ENCODE data around the gene DACT3. TPM values are rescaled to one million over a fixed set of nuclear protein-coding genes. Genes with fewer than 3 reads are reported as not detected.
A peak's percentile ranks its signal among the peaks of the same experiment; 100 is the strongest.

Gene DACT3
- total and polyA plus RNA-seq, 2 of the 4 experiments (the other 2 are of a cell fraction), result 1.6 to 4.9 TPM

- intact Hi-C loops (cut with micrococcal nuclease), result loop anchor here (10.0 kb wide), 1 partner anchor 135 kb away; the partner anchor contains the start of genes FKRP and STRN4
- Histone ChIP-seq H2BK15ac (ENCODE audit: low read depth, low read length) (no peak overlapping the region), H2AFZ (replicated peaks; ENCODE audit: low read length, poor library complexity) (no peak overlapping the region), H4K8ac (ENCODE audit: low read depth in 2 of 2, low read length in 2 of 2) (no peak overlapping the region), H3K9me3 (ENCODE audit: control insufficient read depth, insufficient read depth, low read length) (no peaks in the 10 kb centered on the region), H3K56ac (ENCODE audit: extremely low read depth, insufficient read depth, low read length) (no peak overlapping the region), H3K36me3 (ENCODE audit: control insufficient read depth, insufficient read depth, low read length) (peaks cover 55% of the 10 kb centered on the region), H2BK5ac (ENCODE audit: low read depth, low read length, poor library complexity, severe bottlenecking) (no peak overlapping the region), H3K27ac (ENCODE audit: insufficient read depth, low read length) (no peak overlapping the region), H3K18ac (ENCODE audit: low read depth, low read length) (no peak overlapping the region), H2AK5ac (ENCODE audit: low read depth, low read length) (no peak overlapping the region), H3K9ac (ENCODE audit: low read depth, low read length) (no peak overlapping the region), H3K79me1 (ENCODE audit: low read depth in 1 of 2, low read length in 2 of 2) (peaks cover 3 to 46% of the 10 kb centered on the region in 2 experiments; a peak in 3 of 4 replicates), H3K23ac (ENCODE audit: low read depth, low read length) (no peak overlapping the region), H2BK120ac (ENCODE audit: low read depth, low read length) (no peak overlapping the region), H3K4ac (ENCODE audit: low read depth, low read length) (no peak overlapping the region), H4K5ac (ENCODE audit: low read depth, low read length) (no peak overlapping the region), H3K27me3 (ENCODE audit: control insufficient read depth, insufficient read depth, low read length) (no peaks in the 10 kb centered on the region), H3K9me1 (ENCODE audit: insufficient read depth, low read length) (no peaks in the 10 kb centered on the region), H2AK9ac (replicated peaks; ENCODE audit: low read depth, low read length, poor library complexity) (no peak overlapping the region), H4K20me1 (ENCODE audit: insufficient read depth, low read length) (peaks cover 41% of the 10 kb centered on the region), H3K4me1 (ENCODE audit: control insufficient read depth, insufficient read depth, low read length) (no peaks in the 10 kb centered on the region), H3K4me3 (ENCODE audit: insufficient read depth, low read depth, low read length) (no peak overlapping the region), H3K4me2 (ENCODE audit: low read depth, low read length) (no peak overlapping the region), H2BK20ac (ENCODE audit: low read depth, low read length) (no peak overlapping the region), H4K91ac (ENCODE audit: insufficient read depth, low read depth, low read length) (no peak overlapping the region), H3K14ac (replicated peaks; ENCODE audit: low read depth, low read length) (no peak overlapping the region)
- TSS peak; percentile 92 for BruUV-seq (replicated peaks)
- ATAC-seq (ENCODE audit: low read depth), result no peak
- in situ Hi-C loops (cut with MboI; ENCODE audit: low sequenced_read_pairs), result loop anchor here (5.0 kb wide), 1 partner anchor 53 kb away; the partner anchor contains the start of gene DACT3
- dilution Hi-C loops (cut with HindIII; ENCODE audit: low sequenced_read_pairs, unreplicated experiment), result no loop called here
- no peak for DNase-seq
- POLR2A ChIA-PET (ENCODE audit: unreplicated experiment), result no interaction called here
- 79% methylated on average over 8 of the region's 30 CpGs; no CpG with 5 or more reads in 1 of the 2 experiments for WGBS, 2 experiments (ENCODE audit: extremely low coverage in 2 of 2, insufficient read length in 1 of 2)
- CTCF ChIA-PET, result interaction anchor here (0.5 to 1.6 kb wide), 2 partner anchors 9 to 52 kb away, joined by 3 to 5 read pairs; partner anchors contain the start of gene DACT3
- TF ChIP-seq MAFK (IDR thresholded peaks at IDR 0.05; ENCODE audit: low read depth, low read length) (no peak), BHLHE40 (IDR thresholded peaks at IDR 0.05; ENCODE audit: low read depth, low read length) (no peak), ELK1 (IDR thresholded peaks at IDR 0.05; ENCODE audit: borderline replicate concordance, low read depth, low read length) (no peak), MAZ (IDR thresholded peaks at IDR 0.05; ENCODE audit: borderline replicate concordance, low read depth, low read length) (no peak), NFE2L2 (IDR thresholded peaks at IDR 0.05; ENCODE audit: low read depth, low read length) (no peak), POLR2A (IDR thresholded peaks at IDR 0.05; ENCODE audit: low read depth, low read length) (no peak), CTCF (conservative IDR thresholded peaks at IDR 0.05; ENCODE audit: low read depth, low read length) (no peak), RAD21 (IDR thresholded peaks at IDR 0.05; ENCODE audit: low read length) (no peak), SMC3 (IDR thresholded peaks at IDR 0.05; ENCODE audit: low read depth, low read length) (no peak), RFX5 (IDR thresholded peaks at IDR 0.05; ENCODE audit: low read depth, low read length) (no peak), CEBPB (IDR thresholded peaks at IDR 0.05; ENCODE audit: low read depth, low read length) (no peak), MXI1 (IDR thresholded peaks at IDR 0.05; ENCODE audit: borderline replicate concordance, low read depth, low read length) (no peak), FOS (IDR thresholded peaks at IDR 0.05; ENCODE audit: low read depth, low read length) (no peak), RCOR1 (IDR thresholded peaks at IDR 0.05; ENCODE audit: insufficient replicate concordance, low read length) (no peak), CHD1 (IDR thresholded peaks at IDR 0.05; ENCODE audit: low read depth, low read length) (no peak)
Observed at GRCh38 chr19:46609511-46610412, 51.2 kb downstream of the DACT3 start.
